WTC11 (cell line): ENCODE measurements around the gene C6orf120.

Experiments
- NR3C1 ChIP-seq: sonication (generic); formaldehyde crosslinking; conservative IDR thresholded peaks from 2 replicates; pipeline ENCODE4 v1.8.1; 2023; ENCODE audit warnings: low read depth, mild to moderate bottlenecking, missing genetic modification reagents
- SP1 ChIP-seq: sonication (generic); formaldehyde crosslinking; conservative IDR thresholded peaks from 2 replicates; pipeline ENCODE4 v1.8.1; 2022; ENCODE audit warnings: missing genetic modification reagents
- TF ChIP-seq, protein P1 (sequence below): sonication (generic); formaldehyde crosslinking; IDR thresholded peaks from 2 replicates; pipeline ENCODE4 v1.8.0; 2022; ENCODE audit warnings: mild to moderate bottlenecking, missing genetic modification reagents
- TF ChIP-seq, protein P2 (sequence below): fragments of 200-600 bp; IDR thresholded peaks from 2 replicates; pipeline ENCODE4 v1.8.0; 2022; ENCODE audit warnings: antibody characterized with exemption

DNA sequence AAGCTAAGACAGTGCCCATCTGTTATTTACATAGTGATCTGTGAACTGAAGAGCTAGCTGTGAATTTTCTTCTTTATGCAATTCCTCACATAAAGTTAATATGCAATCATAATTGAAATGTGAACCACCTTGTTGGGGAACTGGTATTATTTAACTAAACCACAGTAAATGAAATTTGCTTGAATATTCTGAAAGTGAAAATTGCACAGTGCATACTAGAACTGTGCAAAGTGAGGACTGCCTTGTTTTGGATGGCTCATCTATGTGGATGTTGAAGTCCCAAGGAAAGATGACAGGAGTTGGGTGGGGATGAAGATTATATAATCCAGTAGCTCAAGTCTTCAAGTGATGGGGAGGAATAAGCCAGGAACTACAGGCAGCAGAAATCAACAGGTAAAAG lies 28.0 kb downstream of the C6orf120 start:
- TF ChIP-seq, protein P1, sequence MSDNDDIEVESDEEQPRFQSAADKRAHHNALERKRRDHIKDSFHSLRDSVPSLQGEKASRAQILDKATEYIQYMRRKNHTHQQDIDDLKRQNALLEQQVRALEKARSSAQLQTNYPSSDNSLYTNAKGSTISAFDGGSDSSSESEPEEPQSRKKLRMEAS (CRISPR knock-in tag) = no peak
- TF ChIP-seq NR3C1 (CRISPR knock-in tag) = no peak
- TF ChIP-seq, protein P2, sequence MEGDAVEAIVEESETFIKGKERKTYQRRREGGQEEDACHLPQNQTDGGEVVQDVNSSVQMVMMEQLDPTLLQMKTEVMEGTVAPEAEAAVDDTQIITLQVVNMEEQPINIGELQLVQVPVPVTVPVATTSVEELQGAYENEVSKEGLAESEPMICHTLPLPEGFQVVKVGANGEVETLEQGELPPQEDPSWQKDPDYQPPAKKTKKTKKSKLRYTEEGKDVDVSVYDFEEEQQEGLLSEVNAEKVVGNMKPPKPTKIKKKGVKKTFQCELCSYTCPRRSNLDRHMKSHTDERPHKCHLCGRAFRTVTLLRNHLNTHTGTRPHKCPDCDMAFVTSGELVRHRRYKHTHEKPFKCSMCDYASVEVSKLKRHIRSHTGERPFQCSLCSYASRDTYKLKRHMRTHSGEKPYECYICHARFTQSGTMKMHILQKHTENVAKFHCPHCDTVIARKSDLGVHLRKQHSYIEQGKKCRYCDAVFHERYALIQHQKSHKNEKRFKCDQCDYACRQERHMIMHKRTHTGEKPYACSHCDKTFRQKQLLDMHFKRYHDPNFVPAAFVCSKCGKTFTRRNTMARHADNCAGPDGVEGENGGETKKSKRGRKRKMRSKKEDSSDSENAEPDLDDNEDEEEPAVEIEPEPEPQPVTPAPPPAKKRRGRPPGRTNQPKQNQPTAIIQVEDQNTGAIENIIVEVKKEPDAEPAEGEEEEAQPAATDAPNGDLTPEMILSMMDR = no peak
- no peak for TF ChIP-seq SP1
